OCI-LY3 (cell line): ENCODE results near the gene MFGE8.
A peak's percentile ranks its signal among the peaks of the same experiment; 100 is the strongest.

Experiments used
- H2AFZ ChIP-seq: fragments of 200-600, 300-600 bp; shearing (Covaris generic); 2 replicates; pipeline ENCODE4 v1.6.0; 2014; ENCODE audit warnings: antibody characterized with exemption, low read depth, low read length
- H3K27ac ChIP-seq: fragments of 200-600, 300-600 bp; sonication (generic); 2 replicates; pipeline ENCODE4 v1.5.1; 2014; ENCODE audit warnings: mild to moderate bottlenecking, low read length, moderate library complexity, mixed read lengths
- H3K27me3 ChIP-seq: fragments of 200-600, 300-600 bp; sonication (generic); 2 replicates; pipeline ENCODE4 v1.6.1; 2014; ENCODE audit warnings: low read depth, low read length, mixed read lengths
- H3K36me3 ChIP-seq: fragments of 200-600, 300-600 bp; sonication (generic); replicated peaks from 2 replicates; pipeline ENCODE3; 2014; ENCODE audit warnings: low read depth, low read length, mixed read lengths
- H3K4me1 ChIP-seq: fragments of 300-600, 200-600 bp; sonication (generic); 2 replicates; pipeline ENCODE4 v1.6.1; 2014; ENCODE audit warnings: low read length, mixed read lengths
- H3K4me2 ChIP-seq: fragments of 200-600, 300-600 bp; sonication (generic); 2 replicates; pipeline ENCODE4 v1.6.1; 2014; ENCODE audit warnings: low read length, mixed read lengths
- H3K4me3 ChIP-seq: fragments of 300-600, 200-600 bp; sonication (generic); 2 replicates; pipeline ENCODE4 v1.5.1; 2014; ENCODE audit warnings: antibody characterized with exemption, mild to moderate bottlenecking, low read length, moderate library complexity
- H3K79me2 ChIP-seq: fragments of 300-600, 200-600 bp; shearing (Covaris generic); 2 replicates; pipeline ENCODE4 v1.6.1; 2014; ENCODE audit warnings: mild to moderate bottlenecking, low read length, mixed read lengths
- H3K9ac ChIP-seq: fragments of 300-600, 200-600 bp; shearing (Covaris generic); 2 replicates; pipeline ENCODE4 v1.6.0; 2014; ENCODE audit warnings: mild to moderate bottlenecking, low read length, moderate library complexity
- H3K9me3 ChIP-seq: fragments of 200-600, 300-600 bp; shearing (Covaris generic); 2 replicates; pipeline ENCODE4 v1.6.1; 2014; ENCODE audit warnings: low read length, mixed read lengths; ENCODE audit not compliant: insufficient read depth
- H4K20me1 ChIP-seq: fragments of 200-600, 300-600 bp; sonication (generic); 2 replicates; pipeline ENCODE4 v1.6.1; 2016; ENCODE audit warnings: low read length, mixed read lengths; ENCODE audit not compliant: insufficient read depth
- EZH2phosphoT487 ChIP-seq: fragments of 200-600 bp; shearing (Covaris generic); IDR thresholded peaks from 2 replicates; pipeline ENCODE4 v1.6.1; 2018; ENCODE audit warnings: antibody characterized with exemption, mixed run types, low read depth
- TF ChIP-seq, protein P1 (sequence below): fragments of 200-600, 300-600 bp; sonication (generic); IDR thresholded peaks from 2 replicates; pipeline ENCODE4 v1.5.1; 2014; ENCODE audit warnings: antibody characterized with exemption, low read length, low read depth

The MFGE8 gene

GRCh38 chr15:88897456-88898194 lies 15.6 kb downstream of the MFGE8 start:
- Histone ChIP-seq H4K20me1 (no peaks in the 10 kb centered on the region), H3K9me3 (no peaks in the 10 kb centered on the region), H3K9ac (no peak overlapping the region), H3K4me2 (no peak overlapping the region), H3K4me1 (peaks cover 14% of the 10 kb centered on the region), H3K27ac (no peak overlapping the region), H3K36me3 (no peaks in the 10 kb centered on the region), H3K4me3 (no peak overlapping the region), H3K79me2 (no peaks in the 10 kb centered on the region), H2AFZ (no peak overlapping the region), H3K27me3 (no peaks in the 10 kb centered on the region)
- TF ChIP-seq, protein P1, sequence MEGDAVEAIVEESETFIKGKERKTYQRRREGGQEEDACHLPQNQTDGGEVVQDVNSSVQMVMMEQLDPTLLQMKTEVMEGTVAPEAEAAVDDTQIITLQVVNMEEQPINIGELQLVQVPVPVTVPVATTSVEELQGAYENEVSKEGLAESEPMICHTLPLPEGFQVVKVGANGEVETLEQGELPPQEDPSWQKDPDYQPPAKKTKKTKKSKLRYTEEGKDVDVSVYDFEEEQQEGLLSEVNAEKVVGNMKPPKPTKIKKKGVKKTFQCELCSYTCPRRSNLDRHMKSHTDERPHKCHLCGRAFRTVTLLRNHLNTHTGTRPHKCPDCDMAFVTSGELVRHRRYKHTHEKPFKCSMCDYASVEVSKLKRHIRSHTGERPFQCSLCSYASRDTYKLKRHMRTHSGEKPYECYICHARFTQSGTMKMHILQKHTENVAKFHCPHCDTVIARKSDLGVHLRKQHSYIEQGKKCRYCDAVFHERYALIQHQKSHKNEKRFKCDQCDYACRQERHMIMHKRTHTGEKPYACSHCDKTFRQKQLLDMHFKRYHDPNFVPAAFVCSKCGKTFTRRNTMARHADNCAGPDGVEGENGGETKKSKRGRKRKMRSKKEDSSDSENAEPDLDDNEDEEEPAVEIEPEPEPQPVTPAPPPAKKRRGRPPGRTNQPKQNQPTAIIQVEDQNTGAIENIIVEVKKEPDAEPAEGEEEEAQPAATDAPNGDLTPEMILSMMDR = peak; percentile 28; the same call in 1 of the 2 replicates
- no peak for TF ChIP-seq EZH2phosphoT487

GRCh38 chr15:88897142-88897455 lies 16.1 kb downstream of the MFGE8 start:
- H3K27me3 ChIP-seq = no peaks in the 10 kb centered on the region
- no peak for TF ChIP-seq EZH2phosphoT487
- TF ChIP-seq, protein P1 = no peak
- no peak overlapping the region for H3K4me2 ChIP-seq
- H2AFZ ChIP-seq = no peak overlapping the region
- no peaks in the 10 kb centered on the region for H4K20me1 ChIP-seq
- no peaks in the 10 kb centered on the region for H3K36me3 ChIP-seq
- no peak overlapping the region for H3K9ac ChIP-seq
- H3K4me1 ChIP-seq = peaks cover 14% of the 10 kb centered on the region
- H3K27ac ChIP-seq = no peak overlapping the region
- no peaks in the 10 kb centered on the region for H3K79me2 ChIP-seq
- no peaks in the 10 kb centered on the region for H3K9me3 ChIP-seq
- no peak overlapping the region for H3K4me3 ChIP-seq

GRCh38 chr15:88896333-88897033 lies 16.7 kb downstream of the MFGE8 start:
- no peak overlapping the region for H3K27ac ChIP-seq
- H3K9me3 ChIP-seq = no peaks in the 10 kb centered on the region

More at GRCh38 chr15:88896333-88897033, 16.7 kb downstream of the MFGE8 start:
- no peaks in the 10 kb centered on the region for H3K79me2 ChIP-seq
- TF ChIP-seq, protein P1 = no peak
- TF ChIP-seq EZH2phosphoT487 = no peak
- H3K4me2 ChIP-seq = no peak overlapping the region
- no peaks in the 10 kb centered on the region for H3K36me3 ChIP-seq
- no peaks in the 10 kb centered on the region for H4K20me1 ChIP-seq
- H3K9ac ChIP-seq = no peak overlapping the region
- H3K4me1 ChIP-seq = peaks cover 14% of the 10 kb centered on the region
- H3K4me3 ChIP-seq = no peak overlapping the region
- no peak overlapping the region for H2AFZ ChIP-seq
- no peaks in the 10 kb centered on the region for H3K27me3 ChIP-seq
